ENCODE data around the gene MMP7.

- TF ChIP-seq CTCF (IDR thresholded peaks at IDR 0.05; ENCODE audit: low read length) = no peak
- TF ChIP-seq EZH2 (IDR thresholded peaks at IDR 0.05; ENCODE audit: borderline replicate concordance, low read length) = no peak
Measured at GRCh38 chr11:102546427-102546826, 15.9 kb upstream of the MMP7 start.
